Adipocyte (in vitro differentiated cells): ENCODE measurements around the gene CDKN1C.
A peak's percentile ranks its signal among the peaks of the same experiment; 100 is the strongest.

Experiments used
- DNase-seq: peaks from one replicate; pipeline ENCODE4 v3.0.0-alpha.2; 2015; ENCODE audit warnings: low read depth
- H3K27me3 ChIP-seq: replicated peaks from 2 replicates; pipeline ENCODE4 v1.7.0; 2013; ENCODE audit warnings: mild to moderate bottlenecking, low read length, moderate library complexity; ENCODE audit not compliant: control insufficient read depth, insufficient read depth
- H3K36me3 ChIP-seq: 2 replicates; pipeline ENCODE4 v1.7.0; 2013; ENCODE audit warnings: low read length, mild to moderate bottlenecking, moderate library complexity; ENCODE audit not compliant: control insufficient read depth, insufficient read depth, severe bottlenecking
- H3K4me1 ChIP-seq: 2 replicates; pipeline ENCODE4 v1.7.0; 2013; ENCODE audit warnings: mild to moderate bottlenecking, low read length, moderate library complexity; ENCODE audit not compliant: control insufficient read depth, insufficient read depth
- H3K4me3 ChIP-seq: 2 replicates; pipeline ENCODE4 v1.7.0; 2013; ENCODE audit warnings: mild to moderate bottlenecking, low read length, moderate library complexity
- H3K9ac ChIP-seq: 2 replicates; pipeline ENCODE4 v1.7.0; 2013; ENCODE audit warnings: mild to moderate bottlenecking, low read length, moderate library complexity
- H3K9me3 ChIP-seq: 2 replicates; pipeline ENCODE4 v1.7.0; 2013; ENCODE audit warnings: mild to moderate bottlenecking, low read length, moderate library complexity; ENCODE audit not compliant: control insufficient read depth

The CDKN1C gene

DNA sequence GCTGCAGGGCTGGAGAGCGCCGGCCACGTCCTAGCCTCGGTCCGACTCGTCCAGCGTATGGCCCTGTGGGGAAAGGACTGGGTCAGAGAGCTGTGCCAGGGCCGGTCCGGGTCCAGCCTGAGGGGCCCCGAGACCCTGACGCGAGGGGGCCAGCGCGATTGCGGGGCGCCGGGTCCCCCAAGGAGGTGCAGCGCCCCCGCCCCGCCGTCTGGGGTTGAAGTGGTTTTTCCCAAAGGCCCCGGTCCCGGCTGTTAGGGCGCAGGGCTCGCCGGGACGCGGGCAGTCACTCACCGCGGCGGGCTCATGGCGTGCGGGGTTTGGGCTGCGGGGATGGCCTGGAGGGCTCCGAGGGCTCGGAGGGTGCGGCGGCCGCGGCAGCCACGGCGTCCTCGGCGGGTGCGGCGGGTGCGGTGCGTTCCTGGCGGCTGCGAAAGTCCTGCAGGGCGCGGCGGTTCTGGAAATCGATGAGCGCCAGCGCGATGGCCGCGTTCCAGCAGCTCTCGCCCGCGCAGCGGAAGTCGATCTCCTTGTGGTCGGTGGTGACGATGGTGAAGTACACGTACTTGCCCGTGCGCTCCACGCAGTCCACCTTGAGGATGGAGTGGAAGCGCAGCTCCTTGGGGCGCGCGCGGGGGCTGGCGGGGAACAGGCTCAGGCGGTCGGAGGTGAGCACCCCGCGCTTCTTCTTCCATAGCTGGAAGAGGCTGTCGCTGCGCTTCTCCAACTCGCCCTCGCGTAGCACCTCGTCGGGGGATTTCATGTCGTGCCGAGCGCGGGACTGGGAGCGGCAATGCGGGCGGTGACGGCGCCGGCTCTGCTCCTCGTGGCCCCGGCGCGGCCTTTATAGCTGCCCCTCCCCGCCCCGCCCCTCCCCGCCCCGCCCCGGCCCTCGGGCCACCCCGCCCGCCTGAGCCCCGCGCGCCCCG is 43.3 kb upstream of the CDKN1C start, which contains the start of gene PHLDA2:
TSS of gene PHLDA2 (minus strand) at position 816 of the 926 bp plus-strand sequence. CDS start at position 760, 56 bp downstream.
- Histone ChIP-seq H3K27me3 (no peaks in the 10 kb centered on the region), H3K4me1 (peaks cover 20% of the 10 kb centered on the region), H3K9ac (peak within 1 kb of the TSS; percentile 79), H3K9me3 (no peaks in the 10 kb centered on the region), H3K4me3 (peak within 1 kb of the TSS; percentile 81), H3K36me3 (no peaks in the 10 kb centered on the region)
- peak; percentile 72 for DNase-seq

- Histone ChIP-seq H3K4me3 (peak overlapping the region; percentile 81), H3K4me1 (peaks cover 20% of the 10 kb centered on the region), H3K9me3 (no peaks in the 10 kb centered on the region), H3K9ac (peak overlapping the region; percentile 79), H3K36me3 (no peaks in the 10 kb centered on the region), H3K27me3 (no peaks in the 10 kb centered on the region)
- DNase-seq, result peak; percentile 49
Observed at GRCh38 chr11:2927851-2928604, 42.5 kb upstream of the CDKN1C start.

- DNase-seq, result no peak
- H3K4me1 ChIP-seq, result peaks cover 20% of the 10 kb centered on the region
- H3K27me3 ChIP-seq, result no peaks in the 10 kb centered on the region
- no peaks in the 10 kb centered on the region for H3K36me3 ChIP-seq
- H3K9me3 ChIP-seq, result no peaks in the 10 kb centered on the region
- H3K4me3 ChIP-seq, result no peak overlapping the region
- H3K9ac ChIP-seq, result no peak overlapping the region
Observed at GRCh38 chr11:2927121-2927800, 41.7 kb upstream of the CDKN1C start.

GRCh38 chr11:2926611-2927051 is 41.1 kb upstream of the CDKN1C start:
- Histone ChIP-seq H3K36me3 (no peaks in the 10 kb centered on the region), H3K27me3 (no peaks in the 10 kb centered on the region), H3K4me1 (peaks cover 20% of the 10 kb centered on the region), H3K4me3 (no peak overlapping the region), H3K9me3 (no peaks in the 10 kb centered on the region), H3K9ac (no peak overlapping the region)
- DNase-seq, result no peak

DNA sequence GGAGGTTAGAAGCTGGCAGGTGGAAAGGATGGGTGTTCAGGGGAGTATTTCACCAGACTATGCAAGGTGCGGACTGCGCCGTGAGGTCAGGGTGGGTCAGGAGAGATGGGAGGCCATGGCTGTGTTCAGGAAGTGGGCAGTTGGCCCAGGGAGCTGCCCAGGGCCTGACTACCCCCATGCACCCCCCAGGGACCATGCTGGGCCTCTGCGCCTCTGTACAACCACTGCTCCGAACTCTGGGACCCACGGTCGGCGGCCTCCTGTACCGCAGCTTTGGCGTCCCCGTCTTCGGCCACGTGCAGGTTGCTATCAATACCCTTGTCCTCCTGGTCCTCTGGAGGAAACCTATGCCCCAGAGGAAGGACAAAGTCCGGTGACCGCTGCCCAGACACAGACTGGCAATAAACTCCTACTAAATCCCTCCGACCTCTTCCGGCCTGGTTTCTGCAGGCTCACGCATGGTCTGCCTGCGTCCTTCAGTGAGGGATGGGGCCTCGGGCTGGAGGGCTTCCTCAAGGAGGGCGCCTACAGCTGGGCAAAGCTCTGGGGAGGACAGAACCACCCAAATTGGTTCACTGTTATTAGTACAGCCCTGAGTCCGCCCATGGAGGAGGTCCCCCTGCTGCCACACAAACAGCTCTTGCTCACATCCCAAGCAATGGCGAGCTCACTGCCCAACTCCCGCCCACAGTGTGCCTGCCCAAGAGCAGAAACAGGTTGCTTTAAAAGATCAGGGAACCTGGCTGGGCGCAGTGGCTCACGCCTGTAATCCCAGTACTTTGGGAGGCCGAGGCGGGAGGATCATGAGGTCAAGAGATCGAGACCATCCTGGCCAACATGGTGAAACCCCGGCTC is 39.5 kb upstream of the CDKN1C start:
- H3K27me3 ChIP-seq, result no peaks in the 10 kb centered on the region
- no peak overlapping the region for H3K4me3 ChIP-seq
- peaks cover 15% of the 10 kb centered on the region for H3K4me1 ChIP-seq
- H3K9ac ChIP-seq, result no peak overlapping the region
- no peaks in the 10 kb centered on the region for H3K36me3 ChIP-seq
- DNase-seq, result no peak
- no peaks in the 10 kb centered on the region for H3K9me3 ChIP-seq

DNA sequence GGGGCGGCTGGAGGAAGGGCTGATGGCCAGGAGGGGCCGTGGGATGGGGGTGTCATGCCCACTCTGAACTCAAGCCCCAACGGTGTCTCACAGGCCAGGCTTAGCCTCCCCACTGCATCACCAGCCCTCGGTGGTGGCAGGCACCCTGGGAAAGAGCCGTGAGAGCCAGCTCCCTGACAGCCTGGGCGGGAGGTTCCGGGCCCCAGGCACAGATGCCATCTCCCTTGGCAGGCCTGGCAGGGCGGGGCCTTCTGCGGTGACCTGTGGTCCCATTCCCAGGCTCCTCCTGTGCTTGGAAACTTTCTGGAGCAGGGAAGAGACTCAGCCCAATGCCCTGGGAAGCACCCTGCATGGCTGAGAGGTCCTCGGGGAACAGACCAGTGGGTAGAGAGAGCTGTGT is 38.8 kb upstream of the CDKN1C start:
- no peaks in the 10 kb centered on the region for H3K36me3 ChIP-seq
- H3K4me1 ChIP-seq, result peaks cover 11% of the 10 kb centered on the region
- H3K9me3 ChIP-seq, result no peaks in the 10 kb centered on the region
- DNase-seq, result no peak
- H3K27me3 ChIP-seq, result no peaks in the 10 kb centered on the region
- no peak overlapping the region for H3K4me3 ChIP-seq
- no peak overlapping the region for H3K9ac ChIP-seq

- H3K27me3 ChIP-seq, result no peaks in the 10 kb centered on the region
- DNase-seq, result no peak
- no peak overlapping the region for H3K4me3 ChIP-seq
- no peak overlapping the region for H3K9ac ChIP-seq
- peaks cover 11% of the 10 kb centered on the region for H3K4me1 ChIP-seq
- H3K9me3 ChIP-seq, result no peaks in the 10 kb centered on the region
- no peaks in the 10 kb centered on the region for H3K36me3 ChIP-seq
Observed at GRCh38 chr11:2923446-2924375, 38.1 kb upstream of the CDKN1C start.

- Histone ChIP-seq H3K4me3 (no peak overlapping the region), H3K36me3 (no peaks in the 10 kb centered on the region), H3K27me3 (no peaks in the 10 kb centered on the region), H3K9me3 (no peaks in the 10 kb centered on the region), H3K4me1 (peaks cover 6% of the 10 kb centered on the region), H3K9ac (no peak overlapping the region)
- DNase-seq, result no peak
Observed at GRCh38 chr11:2922655-2923054, 37.1 kb upstream of the CDKN1C start.

- H3K9me3 ChIP-seq, result no peaks in the 10 kb centered on the region
- no peaks in the 10 kb centered on the region for H3K27me3 ChIP-seq
- no peak for DNase-seq
- peaks cover 6% of the 10 kb centered on the region for H3K4me1 ChIP-seq
- no peak overlapping the region for H3K4me3 ChIP-seq
- H3K36me3 ChIP-seq, result no peaks in the 10 kb centered on the region
- H3K9ac ChIP-seq, result no peak overlapping the region
Observed at GRCh38 chr11:2921742-2922493, 36.3 kb upstream of the CDKN1C start.
